ENCODE results near the gene CDK16. TPM values are rescaled to one million over a fixed set of nuclear protein-coding genes. Genes with fewer than 3 reads are reported as not detected.

The CDK16 gene
- total RNA-seq = 81.5 and 95.8 TPM in 2 replicates

DNA sequence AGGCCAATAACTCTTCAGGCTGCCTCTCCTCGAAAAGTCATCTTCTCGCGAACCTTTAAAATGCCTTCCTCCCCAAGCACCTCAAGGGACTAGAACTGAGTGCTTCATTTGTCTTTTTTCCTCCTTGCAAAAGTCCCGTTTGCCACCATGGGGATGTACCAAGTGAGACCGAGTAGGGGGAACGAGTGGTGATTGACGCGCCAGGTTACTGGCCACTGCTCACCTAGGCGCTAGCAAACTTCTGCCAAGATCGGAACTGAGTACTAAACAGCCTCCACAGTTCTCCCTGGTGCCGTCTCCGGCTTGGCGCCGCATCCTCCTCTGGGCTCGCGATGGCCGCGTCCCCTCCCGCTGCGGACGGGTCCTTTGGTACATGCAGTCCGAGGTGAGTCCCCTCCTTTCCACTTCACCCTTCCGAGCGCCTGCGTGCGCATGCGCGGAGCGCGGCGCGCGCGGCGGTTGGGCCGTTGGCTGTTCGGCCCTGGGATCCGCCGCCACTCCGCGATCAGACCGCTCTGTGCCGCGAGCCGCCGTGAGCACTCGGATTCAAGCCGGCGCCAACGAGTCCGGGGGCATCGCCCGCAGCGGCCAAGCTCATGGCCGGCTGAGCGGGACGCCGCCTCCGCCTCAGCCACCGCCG lies at the start of gene CDK16:
Gene CDK16, plus strand, starts transcription at position 402 of the 640 bp plus-strand sequence. CDS start 4,877 bp downstream, outside the sequence.

DNA sequence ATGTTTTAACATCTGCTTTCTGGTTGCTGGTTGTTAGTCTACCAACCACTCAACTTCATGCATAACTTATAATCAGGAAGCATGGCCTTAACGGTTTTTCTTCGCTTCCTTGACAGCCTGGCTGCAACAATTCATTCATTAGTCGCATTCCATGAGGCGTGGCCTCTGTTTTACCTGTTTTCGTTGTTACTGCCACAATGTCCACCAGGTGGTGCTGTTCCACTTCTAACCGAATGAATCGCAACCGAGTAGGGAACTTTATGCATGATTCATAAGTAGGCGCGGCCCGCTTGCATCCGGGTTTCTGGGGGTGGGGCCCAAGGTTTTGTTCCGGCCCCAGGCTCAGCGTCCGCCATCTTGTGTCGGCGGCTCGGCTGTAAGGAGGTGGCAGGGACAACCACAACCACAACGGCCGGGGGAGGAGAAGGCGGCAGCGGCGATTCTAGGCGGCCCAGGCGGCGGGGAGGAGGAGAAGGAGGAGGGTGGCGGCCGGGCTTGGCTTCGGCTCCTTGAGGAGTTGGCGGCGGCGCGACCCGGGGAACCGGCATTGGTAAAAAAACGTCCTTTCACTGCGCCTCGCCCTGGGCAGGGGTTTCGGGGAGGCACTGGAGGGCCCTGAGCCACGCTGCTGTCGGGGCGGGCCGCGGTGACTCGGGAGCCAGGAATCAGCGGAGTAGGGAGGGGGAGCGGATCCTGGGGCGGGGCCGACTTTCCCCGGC lies 24.8 kb upstream of the CDK16 start, which contains the start of gene UBA1:
Gene UBA1, plus strand, starts transcription at position 355 of the 719 bp plus-strand sequence. CDS start 4,974 bp downstream, outside the sequence.

DNA sequence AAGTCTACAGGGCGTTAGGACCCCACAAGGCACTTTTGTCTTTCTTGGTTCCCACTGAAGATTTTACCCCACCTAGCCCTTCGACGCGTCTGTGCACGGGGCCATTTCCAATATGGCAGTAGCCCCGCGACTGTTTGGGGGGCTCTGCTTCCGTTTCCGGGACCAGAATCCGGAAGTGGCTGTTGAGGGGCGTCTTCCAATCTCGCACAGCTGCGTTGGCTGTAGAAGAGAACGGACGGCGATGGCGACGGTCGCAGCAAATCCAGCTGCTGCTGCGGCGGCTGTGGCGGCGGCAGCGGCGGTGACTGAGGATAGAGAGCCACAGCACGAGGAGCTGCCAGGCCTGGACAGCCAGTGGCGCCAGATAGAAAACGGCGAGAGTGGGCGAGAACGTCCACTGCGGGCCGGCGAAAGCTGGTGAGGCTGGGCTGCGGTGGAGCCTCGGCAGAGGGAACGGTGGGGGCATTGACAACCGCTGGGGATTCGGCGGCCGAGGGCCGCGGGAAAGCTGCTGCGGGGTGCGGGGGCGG lies 14.4 kb downstream of the CDK16 start, which contains the start of gene USP11:
Gene USP11, plus strand, starts transcription at position 207 of the 530 bp plus-strand sequence. Its CDS starts 35 bp downstream, at position 242.

Other genes starting within 250 kb of the CDK16 start
- 6.1 and 9.6 TPM in 2 replicates for gene RGN, start 140.2 kb upstream of the CDK16 start, total RNA-seq
- gene NDUFB11, start 74.0 kb upstream of the CDK16 start, total RNA-seq = 40.3 and 43.3 TPM in 2 replicates
- gene RBM10, start 73.5 kb upstream of the CDK16 start, total RNA-seq = 27.3 and 33.2 TPM in 2 replicates
- gene UBA1, start 24.9 kb upstream of the CDK16 start, total RNA-seq = 161 and 197 TPM in 2 replicates
- 34.5 and 35.5 TPM in 2 replicates for gene USP11, start 14.3 kb downstream of the CDK16 start, total RNA-seq
- gene ZNF157, start 151.9 kb downstream of the CDK16 start, total RNA-seq = 0.22 TPM in 1 of 2 replicates, not detected in the other

All from articular chondrocyte of knee joint (primary cell).